ENCODE results near the gene SULT6B1. TPM values are rescaled to one million over a fixed set of nuclear protein-coding genes. Genes with fewer than 3 reads are reported as not detected.
"Not testable (repeated sequence)": the region's sequence is repeated elsewhere in the genome, so short reads cannot be mapped to it uniquely, and the experiment has no call there.

SULT6B1 gene
- total RNA-seq, 1 experiment from 2014 or later = not detected

DNA sequence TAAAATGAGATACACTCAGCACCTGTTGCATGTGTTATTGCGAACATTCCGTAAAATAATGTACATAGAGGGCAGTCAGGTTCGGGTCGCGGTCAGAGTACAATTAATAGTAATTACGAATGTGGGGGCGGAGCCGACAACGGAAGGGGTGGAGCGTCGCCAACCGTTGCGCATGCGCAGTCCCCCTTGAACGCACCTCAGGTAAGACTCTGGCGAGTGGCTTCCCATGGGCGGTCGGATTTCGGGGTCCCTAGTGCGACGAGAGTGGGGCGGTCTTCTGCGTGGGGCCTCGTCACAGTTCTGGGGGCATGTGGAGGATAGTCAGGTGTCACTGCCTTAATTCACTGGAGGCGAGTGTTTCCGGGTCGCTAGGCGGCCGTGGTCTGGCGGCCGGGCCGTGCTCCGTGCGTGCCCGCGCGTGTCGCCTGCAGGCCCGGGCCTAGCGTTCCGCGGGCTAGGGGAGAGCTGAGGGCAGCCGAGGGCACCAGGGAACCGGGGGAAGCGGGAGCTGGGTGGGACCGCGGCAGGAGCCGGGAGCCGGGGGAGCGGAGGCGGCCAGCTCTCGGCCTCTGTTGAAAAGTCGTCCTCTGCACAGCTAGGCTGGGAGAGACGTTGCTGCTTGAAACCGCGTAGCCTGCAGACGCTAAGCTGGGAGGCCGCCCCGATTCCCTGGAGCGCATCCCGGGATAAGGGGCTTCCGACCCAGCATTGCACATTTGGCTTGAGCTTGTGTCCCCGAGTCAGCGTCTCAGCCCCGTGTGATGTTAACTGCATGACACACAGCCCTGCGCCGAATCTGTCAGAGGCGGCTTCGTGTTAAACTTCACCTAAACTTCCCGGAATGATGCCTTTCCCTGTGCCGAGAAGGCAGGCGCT, 8.1 kb upstream of the SULT6B1 start, which contains the start of gene CEBPZOS:
TSS of gene CEBPZOS (plus strand) at position 177 of the 876 bp plus-strand sequence. CDS start 3,209 bp downstream, outside the sequence.
- peak; percentile 62 for DNase-seq
- H3K79me1 ChIP-seq (ENCODE audit: insufficient read depth, low read depth, low read length, poor library complexity, severe bottlenecking) = no peaks in the 10 kb centered on the region
- H2BK120ac ChIP-seq (ENCODE audit: low read depth, low read length, poor library complexity, severe bottlenecking) = no peak within 1 kb of the TSS
- Mint-ChIP-seq H3K27ac (peak within 1 kb of the TSS; percentile 93 to 96 (median 94)), H3K9me3 (no peaks in the 10 kb centered on the region), H3K4me1 (peaks cover 40 to 49% of the 10 kb centered on the region in 2 experiments), H3K4me3 (peak within 1 kb of the TSS in 1 of 2 experiments; percentile 82; a peak in 3 of 5 replicates), H3K36me3 (ENCODE audit: insufficient read depth in 1 of 3, low read depth in 3 of 3) (peaks cover 6 to 17% (median 15%) of the 10 kb centered on the region in 3 experiments; a peak in 6 of 7 replicates), H3K27me3 (ENCODE audit: low read depth) (no peaks in the 10 kb centered on the region)
- no peak within 1 kb of the TSS for H2BK15ac ChIP-seq (ENCODE audit: low read depth, low read length)
- no peak within 1 kb of the TSS for H4K91ac ChIP-seq (ENCODE audit: insufficient read length, low read depth, low read length)
- H4K8ac ChIP-seq (replicated peaks; ENCODE audit: insufficient read length, low read depth, low read length) = no peak within 1 kb of the TSS
- no peak within 1 kb of the TSS for H2AK5ac ChIP-seq (ENCODE audit: insufficient read length, low read length)
- H3K18ac ChIP-seq (ENCODE audit: insufficient read length, low read depth, low read length) = no peak within 1 kb of the TSS
- H2BK5ac ChIP-seq (ENCODE audit: insufficient read length, low read length) = no peak within 1 kb of the TSS
- H3K23me2 ChIP-seq (ENCODE audit: insufficient read length, low read depth, low read length, poor library complexity, severe bottlenecking) = no peaks in the 10 kb centered on the region
- no peaks in the 10 kb centered on the region for H3K27me3 ChIP-seq (ENCODE audit: insufficient read depth, low read length)
- TF ChIP-seq, protein P1, sequence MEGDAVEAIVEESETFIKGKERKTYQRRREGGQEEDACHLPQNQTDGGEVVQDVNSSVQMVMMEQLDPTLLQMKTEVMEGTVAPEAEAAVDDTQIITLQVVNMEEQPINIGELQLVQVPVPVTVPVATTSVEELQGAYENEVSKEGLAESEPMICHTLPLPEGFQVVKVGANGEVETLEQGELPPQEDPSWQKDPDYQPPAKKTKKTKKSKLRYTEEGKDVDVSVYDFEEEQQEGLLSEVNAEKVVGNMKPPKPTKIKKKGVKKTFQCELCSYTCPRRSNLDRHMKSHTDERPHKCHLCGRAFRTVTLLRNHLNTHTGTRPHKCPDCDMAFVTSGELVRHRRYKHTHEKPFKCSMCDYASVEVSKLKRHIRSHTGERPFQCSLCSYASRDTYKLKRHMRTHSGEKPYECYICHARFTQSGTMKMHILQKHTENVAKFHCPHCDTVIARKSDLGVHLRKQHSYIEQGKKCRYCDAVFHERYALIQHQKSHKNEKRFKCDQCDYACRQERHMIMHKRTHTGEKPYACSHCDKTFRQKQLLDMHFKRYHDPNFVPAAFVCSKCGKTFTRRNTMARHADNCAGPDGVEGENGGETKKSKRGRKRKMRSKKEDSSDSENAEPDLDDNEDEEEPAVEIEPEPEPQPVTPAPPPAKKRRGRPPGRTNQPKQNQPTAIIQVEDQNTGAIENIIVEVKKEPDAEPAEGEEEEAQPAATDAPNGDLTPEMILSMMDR (conservative IDR thresholded peaks at IDR 0.05) = no peak
- peak within 1 kb of the TSS; percentile 23; the same call in 1 of the 2 replicates for H3K14ac ChIP-seq (ENCODE audit: insufficient read depth, low read length)
- H4K20me1 ChIP-seq (ENCODE audit: control insufficient read depth, insufficient read depth, insufficient read length) = no peaks in the 10 kb centered on the region
- H3K27ac ChIP-seq (ENCODE audit: insufficient read length, low read depth, low read length) = no peak within 1 kb of the TSS
- peak within 1 kb of the TSS; percentile 81 for H3K9ac ChIP-seq (ENCODE audit: extremely low read depth, insufficient read length, low read length)
- no CpG with 5 or more reads among the region's 72 CpGs for WGBS (ENCODE audit: extremely low coverage, insufficient read length, low lambda C conversion rate)
- peaks cover 2% of the 10 kb centered on the region; the same call in 1 of the 2 replicates for H3K79me2 ChIP-seq (ENCODE audit: insufficient read depth, low read length)
- peak within 1 kb of the TSS; percentile 52 for H3K4me2 ChIP-seq (ENCODE audit: insufficient read depth, insufficient read length, low read length)
- H3K23ac ChIP-seq (ENCODE audit: insufficient read length, low read depth, low read length) = no peak within 1 kb of the TSS
- no peak within 1 kb of the TSS for H2BK20ac ChIP-seq (ENCODE audit: low read depth, low read length, poor library complexity, severe bottlenecking)
- no peaks in the 10 kb centered on the region for H3K9me3 ChIP-seq (ENCODE audit: control insufficient read depth, low read depth, low read length)
- no peak within 1 kb of the TSS for H2AFZ ChIP-seq (ENCODE audit: low read length)
- no peak within 1 kb of the TSS for H3K4ac ChIP-seq (ENCODE audit: low read depth, low read length)
- H4K5ac ChIP-seq (ENCODE audit: insufficient read length, low read depth, low read length) = no peak within 1 kb of the TSS
- no peak within 1 kb of the TSS for H3T11ph ChIP-seq (ENCODE audit: low read length)
- no peak within 1 kb of the TSS for H3K56ac ChIP-seq (ENCODE audit: insufficient read length, low read depth, low read length)
- no peak within 1 kb of the TSS for H2BK12ac ChIP-seq (ENCODE audit: insufficient read length, low read depth, low read length)
- peaks cover 3% of the 10 kb centered on the region; the same call in 1 of the 2 replicates for H3K4me1 ChIP-seq (ENCODE audit: insufficient read depth, low read length)

DNA sequence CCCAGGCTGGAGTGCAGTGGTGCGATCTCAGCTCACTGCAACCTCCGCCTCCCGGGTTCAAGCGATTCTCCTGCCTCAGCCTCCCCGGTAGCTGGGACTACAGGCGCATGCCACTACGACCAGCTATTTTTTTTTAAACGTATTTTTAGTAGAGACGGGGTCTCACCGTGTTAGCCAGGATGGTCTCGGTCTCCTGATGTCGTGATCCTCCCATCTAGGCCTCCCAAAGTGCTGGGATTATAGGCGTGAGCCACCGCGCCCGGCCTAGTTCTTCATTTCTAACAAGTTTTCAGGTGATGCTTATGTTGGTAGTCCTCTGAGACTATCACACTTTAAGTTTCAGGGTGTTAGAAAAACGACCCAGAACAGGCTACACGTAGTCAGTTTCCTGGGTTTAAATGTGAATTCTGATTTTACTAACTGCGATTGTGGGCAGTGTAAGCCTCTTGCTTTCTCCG, 7.4 kb upstream of the SULT6B1 start:
- H4K20me1 ChIP-seq (ENCODE audit: control insufficient read depth, insufficient read depth, insufficient read length); H2AFZ ChIP-seq (ENCODE audit: low read length); H3K27me3 ChIP-seq (ENCODE audit: insufficient read depth, low read length); H3K4ac ChIP-seq (ENCODE audit: low read depth, low read length); DNase-seq; H2AK5ac ChIP-seq (ENCODE audit: insufficient read length, low read length); H2BK120ac ChIP-seq (ENCODE audit: low read depth, low read length, poor library complexity, severe bottlenecking); H3K18ac ChIP-seq (ENCODE audit: insufficient read length, low read depth, low read length); H4K8ac ChIP-seq (replicated peaks; ENCODE audit: insufficient read length, low read depth, low read length); H3K27me3 Mint-ChIP-seq (ENCODE audit: low read depth); H4K5ac ChIP-seq (ENCODE audit: insufficient read length, low read depth, low read length); H3K79me1 ChIP-seq (ENCODE audit: insufficient read depth, low read depth, low read length, poor library complexity, severe bottlenecking); H2BK12ac ChIP-seq (ENCODE audit: insufficient read length, low read depth, low read length); H3K56ac ChIP-seq (ENCODE audit: insufficient read length, low read depth, low read length); H3K23ac ChIP-seq (ENCODE audit: insufficient read length, low read depth, low read length); H3K9me3 ChIP-seq (ENCODE audit: control insufficient read depth, low read depth, low read length); H2BK15ac ChIP-seq (ENCODE audit: low read depth, low read length); H3T11ph ChIP-seq (ENCODE audit: low read length); H3K23me2 ChIP-seq (ENCODE audit: insufficient read length, low read depth, low read length, poor library complexity, severe bottlenecking); H3K14ac ChIP-seq (ENCODE audit: insufficient read depth, low read length); H3K79me2 ChIP-seq (ENCODE audit: insufficient read depth, low read length); H2BK5ac ChIP-seq (ENCODE audit: insufficient read length, low read length); H4K91ac ChIP-seq (ENCODE audit: insufficient read length, low read depth, low read length); H3K9me3 Mint-ChIP-seq; H3K4me1 ChIP-seq (ENCODE audit: insufficient read depth, low read length); H2BK20ac ChIP-seq (ENCODE audit: low read depth, low read length, poor library complexity, severe bottlenecking); H3K27ac ChIP-seq (ENCODE audit: insufficient read length, low read depth, low read length): not testable (repeated sequence)
- Mint-ChIP-seq H3K36me3 (ENCODE audit: insufficient read depth in 1 of 3, low read depth in 3 of 3) (peaks cover 1 to 10% (median 9%) of the 10 kb centered on the region in 3 experiments; a peak in 5 of 7 replicates), H3K27ac (peak overlapping the region; percentile 73 to 94 (median 85); a peak in 3 of 7 replicates), H3K4me1 (peaks cover 47 to 52% of the 10 kb centered on the region in 2 experiments), H3K4me3 (peak overlapping the region in 1 of 2 experiments; percentile 82; a peak in 2 of 5 replicates)
- no CpG with 5 or more reads among the region's 20 CpGs for WGBS (ENCODE audit: extremely low coverage, insufficient read length, low lambda C conversion rate)
- Histone ChIP-seq H3K9ac (ENCODE audit: extremely low read depth, insufficient read length, low read length) (peak overlapping the region; percentile 56), H3K4me2 (ENCODE audit: insufficient read depth, insufficient read length, low read length) (peak overlapping the region; percentile 52)
